GM19324 (cell line): ENCODE results near the gene VPREB3.

ENCODE experiments used
- ATAC-seq: cut with Tn5 transposase; IDR thresholded peaks from one replicate; pipeline ENCODE4 v1.9.1; 2021; ENCODE audit warnings: mild to moderate bottlenecking, moderate library complexity; ENCODE audit not compliant: unreplicated experiment, low FRiP score

The VPREB3 gene

DNA sequence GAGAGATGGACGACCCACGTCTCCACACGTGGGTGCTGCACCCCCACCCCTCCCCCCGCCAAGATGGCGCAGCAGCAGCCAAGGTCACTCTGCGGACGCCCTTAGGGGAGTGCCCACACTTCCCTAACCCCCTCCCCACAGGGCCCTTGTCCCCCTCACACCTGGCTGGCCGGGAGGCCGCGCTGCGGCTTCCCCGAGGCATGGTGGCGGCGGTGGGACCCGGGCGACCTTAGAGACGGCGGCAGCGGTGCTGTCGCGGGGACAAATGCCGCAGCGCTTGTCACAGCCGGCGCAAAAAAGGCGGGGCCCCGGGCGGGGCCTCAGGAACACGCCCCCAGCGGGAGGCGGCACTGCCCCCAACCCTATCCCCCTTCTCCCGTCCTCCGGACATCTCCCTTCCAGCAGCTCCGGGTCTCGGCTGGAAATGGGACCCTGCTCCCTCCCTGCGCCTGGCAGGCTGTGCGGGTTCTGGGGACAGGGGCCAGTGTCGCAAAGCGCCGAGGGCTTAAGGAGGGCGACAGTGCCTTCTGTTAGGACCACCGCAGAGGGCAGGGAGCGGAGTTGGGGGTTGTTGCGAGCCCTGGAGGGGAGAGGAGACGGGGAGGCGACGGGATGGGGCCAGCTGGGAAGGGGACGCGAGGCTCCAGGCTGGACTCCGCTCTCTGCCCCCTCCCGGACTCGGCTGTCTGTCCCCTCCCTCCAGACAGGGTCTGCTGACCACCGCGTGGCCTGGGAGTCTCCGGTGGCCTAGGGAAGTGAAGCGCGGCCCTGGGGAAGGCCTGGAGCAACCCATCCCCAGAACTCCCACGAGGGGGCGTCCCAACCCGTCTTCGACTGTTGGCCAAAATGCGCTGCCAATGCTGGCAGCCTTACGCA is 13.7 kb upstream of the VPREB3 start, which contains the start of gene CHCHD10:
Gene CHCHD10 (minus strand): TSS at position 300 of the 876 bp plus-strand sequence. CDS start 98 bp downstream, at position 202.
- no peak for ATAC-seq

DNA sequence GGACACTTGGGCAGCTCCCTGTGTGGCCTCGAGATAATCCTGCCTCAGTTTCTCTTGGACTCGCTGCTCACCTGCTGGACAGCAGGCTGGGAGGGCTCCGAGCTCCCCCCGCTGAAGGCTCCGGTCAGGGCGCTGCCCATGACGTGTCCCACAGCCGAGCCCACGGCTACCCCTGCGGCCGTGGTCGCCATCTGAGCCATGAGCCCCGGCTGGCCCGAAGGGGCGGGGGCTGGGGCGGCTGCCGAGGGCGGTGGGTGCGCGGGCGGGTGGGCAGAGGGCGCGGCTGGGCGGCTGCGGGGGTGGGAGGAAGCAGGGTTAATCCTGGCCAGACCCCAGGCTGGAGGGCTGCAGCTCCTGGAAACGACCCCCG is 13.1 kb upstream of the VPREB3 start:
- ATAC-seq, result no peak

DNA sequence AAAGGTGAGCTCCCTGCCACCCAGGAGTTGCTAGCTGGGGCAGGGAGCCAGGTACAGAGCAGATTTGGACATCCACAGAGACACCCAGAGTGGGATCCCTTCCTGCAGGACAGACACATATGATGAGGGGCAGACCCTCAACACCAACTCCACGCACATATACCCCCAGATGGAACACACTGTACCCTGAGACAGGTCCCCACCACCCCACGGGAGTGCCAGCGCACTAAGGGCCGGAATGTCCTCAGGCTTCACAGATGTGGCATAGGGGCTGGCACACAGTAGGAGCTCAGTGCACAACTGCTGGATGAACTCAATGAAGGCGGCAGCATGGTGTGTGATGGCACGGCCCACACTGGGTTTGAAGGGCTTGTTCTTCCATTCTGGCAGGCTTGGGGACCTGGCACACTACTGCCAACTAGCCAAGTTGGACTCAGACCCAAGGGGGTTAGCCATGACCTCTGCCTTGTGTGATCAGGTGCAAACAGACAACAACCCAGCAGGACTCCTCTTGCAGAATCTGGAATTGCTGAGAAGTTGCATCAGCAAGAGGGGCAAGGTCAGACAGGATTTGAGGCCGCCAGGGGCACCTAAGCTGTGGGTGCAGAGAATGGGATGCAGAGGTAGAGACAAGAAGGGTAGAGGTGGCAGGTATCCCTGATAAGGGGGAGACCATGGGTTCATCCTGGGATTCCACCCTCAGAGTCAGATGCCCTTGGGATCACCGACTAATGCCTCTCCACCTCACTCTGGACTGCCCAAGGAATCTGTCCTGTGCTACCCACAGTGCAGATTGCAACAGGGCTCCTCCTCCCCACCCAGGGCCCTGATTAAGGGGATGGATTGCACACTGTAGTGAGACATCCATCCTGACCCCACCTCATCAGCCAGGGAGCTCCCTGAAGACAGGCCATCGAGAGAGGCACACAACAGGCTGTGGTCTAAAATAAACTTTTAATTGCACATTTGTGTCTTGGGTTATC is 11.0 kb upstream of the VPREB3 start:
- no peak for ATAC-seq

DNA sequence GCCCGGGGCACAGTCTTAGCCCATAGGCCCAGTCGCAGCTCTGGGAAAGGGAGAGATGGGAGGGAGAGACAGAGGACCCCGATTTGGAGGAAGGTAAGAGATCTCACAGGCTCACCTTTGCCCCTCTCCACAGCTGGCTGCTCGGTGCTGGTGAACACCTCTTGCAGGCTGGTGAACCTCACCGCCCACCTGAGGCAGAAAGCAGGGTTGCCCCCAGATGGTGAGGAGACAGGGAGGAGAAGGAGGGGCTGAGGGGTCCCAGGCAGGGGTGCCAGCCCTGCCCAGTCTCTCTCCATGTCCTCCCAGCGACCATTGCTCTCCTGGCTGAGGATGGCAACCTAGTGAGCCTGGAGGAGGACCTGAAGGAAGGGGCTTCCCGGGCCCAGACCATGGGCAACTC is 9.7 kb upstream of the VPREB3 start:
- ATAC-seq, result no peak

DNA sequence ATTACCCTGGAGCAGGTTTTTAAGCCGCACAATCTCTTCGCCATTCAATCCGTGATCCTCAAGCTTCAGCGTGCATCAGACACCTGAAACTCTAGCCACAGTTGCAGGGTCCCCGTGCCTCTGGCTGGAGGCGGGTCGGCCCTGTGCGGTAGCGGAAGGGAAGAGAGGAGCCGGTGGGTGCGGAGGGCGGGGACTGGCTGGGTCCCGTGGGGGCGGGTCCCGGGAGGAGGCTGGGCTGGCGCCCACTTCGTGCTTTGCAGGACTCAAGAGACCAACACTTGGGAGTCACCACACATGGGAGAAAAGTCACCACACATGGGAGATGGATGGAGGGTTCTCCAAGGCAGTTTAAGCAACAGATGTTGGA is 9.3 kb upstream of the VPREB3 start:
- ATAC-seq, result no peak

DNA sequence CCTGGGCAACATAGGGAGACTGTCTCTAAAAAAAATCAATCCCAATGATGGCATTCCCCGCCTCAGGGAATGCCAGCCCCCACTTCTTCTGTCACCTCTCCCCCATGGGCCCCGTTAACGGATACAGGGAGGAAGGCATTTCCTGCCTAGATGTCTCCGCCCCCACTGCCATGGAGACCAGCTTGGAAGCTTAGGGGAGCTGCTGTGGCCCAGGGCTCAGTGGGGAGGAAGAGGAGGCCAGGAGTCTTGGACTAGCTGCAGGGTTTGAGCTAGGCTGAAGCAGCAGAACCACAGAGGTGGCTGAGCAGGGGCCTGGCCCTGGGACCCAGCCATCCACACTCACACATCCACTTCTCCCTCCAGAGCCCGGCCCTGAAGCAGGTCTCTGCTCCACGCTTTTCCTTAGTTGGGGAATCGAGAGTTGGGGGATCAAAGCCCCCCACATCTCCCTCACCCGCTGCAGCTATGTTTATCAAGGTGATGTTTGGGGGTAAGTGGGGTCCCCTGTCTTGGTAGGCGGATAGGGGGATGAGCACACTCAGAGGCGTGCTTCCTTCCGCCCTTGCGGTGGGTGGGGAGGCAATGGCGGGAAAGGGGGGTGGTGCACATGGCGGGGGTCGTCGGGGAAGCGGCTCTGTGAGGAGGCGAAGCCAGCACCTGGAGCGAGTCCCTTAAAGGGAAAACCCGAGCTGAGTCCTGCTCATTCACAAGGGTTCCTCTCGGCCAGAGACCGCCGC is 8.8 kb upstream of the VPREB3 start, which contains the start of gene C22orf15:
Gene C22orf15 (plus strand): TSS at position 149 of the 737 bp plus-strand sequence. CDS start 317 bp downstream, at position 466.
- ATAC-seq, result no peak

DNA sequence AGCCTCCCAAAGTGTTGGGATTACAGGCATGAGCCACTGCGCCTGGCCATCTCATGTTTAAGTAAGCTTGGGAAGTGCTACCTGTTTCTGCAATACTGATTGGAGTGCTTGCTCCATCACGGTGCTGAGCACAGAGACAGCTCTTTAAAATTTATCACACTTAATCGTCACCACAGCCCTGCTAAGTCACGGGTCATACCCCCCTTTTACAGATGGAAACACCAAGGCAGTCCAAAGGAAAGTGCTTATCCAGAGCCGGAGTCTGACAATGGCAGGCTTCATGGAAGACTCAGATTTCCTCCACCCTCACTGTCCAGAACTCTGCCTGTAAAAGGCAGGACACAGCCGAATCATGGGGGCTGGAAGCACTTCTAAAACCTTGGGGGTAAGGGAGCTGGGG is 5.8 kb upstream of the VPREB3 start:
- ATAC-seq, result no peak

DNA sequence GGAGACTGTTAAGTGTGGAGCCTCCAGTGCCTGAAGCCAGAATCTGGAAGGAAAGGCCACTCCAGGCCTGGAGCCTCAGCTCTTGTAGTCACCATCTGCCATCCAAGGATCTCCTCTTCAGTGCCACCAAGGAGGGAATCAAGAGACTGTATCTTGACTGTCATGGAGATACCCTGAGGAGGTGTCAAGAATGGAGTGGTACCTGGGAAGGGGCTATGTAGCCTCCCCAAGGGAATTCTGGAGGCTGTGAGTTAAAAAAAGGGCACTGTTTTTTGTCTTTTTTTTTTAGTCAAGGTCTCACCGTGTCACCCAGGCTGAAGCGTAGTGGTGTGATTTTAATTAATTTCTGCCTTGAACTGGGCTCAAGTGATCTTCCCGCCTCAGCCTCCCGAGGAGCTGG is 5.3 kb upstream of the VPREB3 start:
- no peak for ATAC-seq

DNA sequence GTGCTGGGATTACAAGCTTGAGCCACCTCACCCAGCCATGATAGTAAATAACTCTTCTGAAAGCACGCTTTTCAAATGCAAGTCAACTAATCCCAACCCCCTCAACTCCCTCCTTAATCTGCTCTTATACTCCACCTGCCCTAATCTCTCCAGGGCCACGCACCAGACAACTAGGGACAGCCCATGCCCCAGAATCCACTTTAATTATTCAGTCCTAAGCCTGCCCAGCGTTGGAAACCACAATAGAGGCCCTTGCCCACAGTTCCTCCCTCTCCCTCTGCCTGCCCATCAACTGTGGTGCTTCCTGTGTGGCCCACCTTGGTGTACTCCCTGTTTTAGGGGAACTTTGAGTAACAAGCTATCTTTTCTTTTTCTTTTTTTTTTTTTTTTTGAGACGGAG is 2.7 kb upstream of the VPREB3 start:
- ATAC-seq, result no peak

DNA sequence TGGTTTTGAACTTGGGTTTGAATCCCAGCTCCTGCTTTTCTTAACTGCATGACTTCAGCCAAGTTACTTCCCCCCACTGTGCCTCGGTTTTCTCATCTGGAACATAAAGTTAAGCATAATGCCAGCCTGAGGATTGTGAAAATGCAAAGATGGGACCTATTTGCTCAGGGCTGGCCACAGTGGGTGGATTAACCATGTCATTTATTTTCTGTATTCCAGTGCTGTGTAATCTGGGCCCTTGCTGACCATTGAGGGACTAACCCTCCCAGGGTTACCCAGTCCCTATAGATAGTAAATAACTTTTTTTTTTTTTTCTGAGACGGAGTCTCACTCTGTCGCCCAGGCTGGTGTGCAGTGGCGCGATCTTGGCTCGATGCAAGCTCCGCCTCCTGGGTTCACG is 1.5 kb upstream of the VPREB3 start:
- no peak for ATAC-seq

DNA sequence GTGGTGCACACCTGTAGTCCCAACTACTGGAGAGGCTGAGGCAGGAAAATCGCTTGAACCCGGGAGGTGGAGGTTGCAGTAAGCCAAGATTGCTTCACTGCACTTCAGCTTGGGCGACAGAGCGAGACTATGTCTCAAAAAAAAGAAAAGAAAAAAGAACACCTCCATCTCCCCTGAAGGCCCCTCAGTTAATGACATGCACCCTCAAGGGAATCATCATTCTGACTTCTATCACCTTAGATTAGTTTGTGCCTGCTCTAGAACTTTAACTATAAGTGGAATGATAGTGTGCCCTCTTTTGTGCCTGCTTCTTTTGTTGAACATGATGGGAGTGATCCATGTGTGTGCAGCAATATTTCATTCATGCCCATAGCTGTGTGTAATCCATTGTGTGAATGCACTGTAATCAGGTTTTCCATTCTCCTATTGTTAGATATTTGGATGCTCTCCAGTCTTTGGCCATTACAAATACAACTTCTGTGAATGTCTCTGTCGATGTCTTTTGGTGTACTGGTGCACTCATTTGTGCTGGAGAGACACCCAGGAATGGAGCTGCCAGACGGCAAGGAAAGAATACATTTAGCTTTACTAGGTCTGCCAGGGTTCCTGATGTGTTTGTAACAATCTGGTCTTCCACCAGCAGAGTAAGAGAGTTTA is 883 bp upstream of the VPREB3 start:
- ATAC-seq, result no peak

DNA sequence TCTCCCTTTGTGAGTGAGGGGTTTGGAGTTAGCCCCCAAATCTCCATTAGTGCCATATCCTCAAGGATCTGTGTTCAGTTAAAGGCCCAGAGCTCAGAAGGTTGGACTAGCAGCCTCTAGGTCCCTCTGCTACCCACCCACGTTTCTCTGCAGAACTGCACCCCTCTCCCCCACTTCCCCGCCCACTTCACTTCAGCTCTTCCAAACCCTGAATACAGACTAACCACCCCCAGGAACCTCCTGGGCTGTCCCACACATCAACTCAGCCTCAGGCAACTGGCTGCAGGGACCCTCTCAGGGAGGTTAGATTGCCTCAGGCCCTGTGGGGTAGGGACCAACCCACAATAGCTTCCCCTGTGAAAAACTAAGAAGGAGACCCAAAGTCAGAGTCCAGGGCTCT is 840 bp downstream of the VPREB3 start:
- no peak for ATAC-seq

DNA sequence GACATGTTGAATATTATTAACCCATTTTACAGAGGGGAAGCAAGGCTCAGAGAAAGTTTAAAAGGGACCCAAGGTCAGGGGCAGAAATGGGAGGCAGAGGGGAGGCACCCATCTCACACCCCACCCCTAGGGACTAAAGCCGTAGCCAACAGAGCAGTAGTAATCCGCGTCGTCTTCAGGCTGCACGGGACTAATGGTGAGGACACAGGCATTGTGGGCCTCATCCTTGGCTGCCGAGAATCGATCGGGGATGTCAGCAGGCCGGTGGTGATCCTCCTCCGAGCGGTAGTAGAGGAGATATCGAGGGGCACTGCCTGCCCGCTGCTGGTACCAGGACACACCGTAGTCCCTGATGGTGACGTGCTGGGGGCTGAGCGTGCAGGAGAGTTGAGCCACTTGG is 1.5 kb downstream of the VPREB3 start:
- no peak for ATAC-seq

DNA sequence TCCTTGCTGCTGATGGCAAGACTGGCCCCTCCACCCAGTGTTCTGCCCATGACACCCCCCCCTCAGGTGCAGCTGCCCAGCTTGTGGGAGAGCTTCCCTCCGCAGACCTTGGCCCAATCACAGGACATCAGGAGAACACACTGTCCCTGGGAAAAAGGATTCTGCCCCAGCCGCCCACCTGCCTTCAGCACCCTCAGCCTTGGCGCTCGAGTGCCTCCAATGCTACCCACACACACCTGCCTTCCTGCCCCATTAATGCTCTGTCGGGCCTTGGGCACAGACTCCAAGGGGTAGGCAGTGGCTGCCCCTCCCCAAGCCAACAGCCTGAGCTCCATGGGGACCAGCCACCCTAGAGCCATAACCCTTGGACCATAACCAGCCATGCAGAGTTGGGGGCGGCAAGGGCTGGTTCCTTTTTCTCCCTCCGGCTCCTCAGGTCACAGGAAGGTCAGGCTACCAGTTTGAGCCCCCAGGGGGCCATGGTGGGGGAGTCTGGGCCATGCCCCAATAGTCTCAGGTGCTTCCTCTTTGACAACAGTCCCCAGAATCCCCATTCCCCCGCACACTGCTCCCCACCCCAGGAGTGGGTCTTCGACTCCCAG is 2.0 kb downstream of the VPREB3 start:
- ATAC-seq, result no peak

DNA sequence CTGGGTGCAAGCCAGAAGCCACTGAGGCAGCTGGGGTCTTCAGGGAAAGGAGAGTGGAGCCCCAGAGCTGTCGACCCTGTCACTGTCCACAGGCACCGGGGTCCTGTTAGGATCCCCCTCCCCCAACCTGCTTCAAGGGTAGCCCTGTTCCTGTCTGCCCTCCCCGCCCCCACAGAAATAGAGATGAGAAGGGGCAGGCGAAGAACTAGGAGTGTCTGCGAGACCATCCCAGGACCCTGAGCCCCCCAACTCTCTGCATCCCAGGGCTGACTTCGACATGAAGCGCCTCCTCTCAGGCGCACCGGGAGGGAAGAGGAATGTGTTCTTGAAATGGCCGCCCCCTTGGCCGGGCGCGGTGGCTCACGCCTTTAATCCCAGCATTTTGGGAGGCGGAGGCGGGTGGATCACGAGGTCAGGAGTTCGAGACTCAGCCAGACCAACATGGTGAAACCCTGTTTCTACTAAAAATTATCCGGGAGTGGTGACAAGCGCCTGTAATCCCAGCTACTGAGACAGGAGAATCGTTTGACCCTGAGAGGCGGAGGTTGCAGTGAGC is 2.7 kb downstream of the VPREB3 start:
- peak; percentile 6 for ATAC-seq

DNA sequence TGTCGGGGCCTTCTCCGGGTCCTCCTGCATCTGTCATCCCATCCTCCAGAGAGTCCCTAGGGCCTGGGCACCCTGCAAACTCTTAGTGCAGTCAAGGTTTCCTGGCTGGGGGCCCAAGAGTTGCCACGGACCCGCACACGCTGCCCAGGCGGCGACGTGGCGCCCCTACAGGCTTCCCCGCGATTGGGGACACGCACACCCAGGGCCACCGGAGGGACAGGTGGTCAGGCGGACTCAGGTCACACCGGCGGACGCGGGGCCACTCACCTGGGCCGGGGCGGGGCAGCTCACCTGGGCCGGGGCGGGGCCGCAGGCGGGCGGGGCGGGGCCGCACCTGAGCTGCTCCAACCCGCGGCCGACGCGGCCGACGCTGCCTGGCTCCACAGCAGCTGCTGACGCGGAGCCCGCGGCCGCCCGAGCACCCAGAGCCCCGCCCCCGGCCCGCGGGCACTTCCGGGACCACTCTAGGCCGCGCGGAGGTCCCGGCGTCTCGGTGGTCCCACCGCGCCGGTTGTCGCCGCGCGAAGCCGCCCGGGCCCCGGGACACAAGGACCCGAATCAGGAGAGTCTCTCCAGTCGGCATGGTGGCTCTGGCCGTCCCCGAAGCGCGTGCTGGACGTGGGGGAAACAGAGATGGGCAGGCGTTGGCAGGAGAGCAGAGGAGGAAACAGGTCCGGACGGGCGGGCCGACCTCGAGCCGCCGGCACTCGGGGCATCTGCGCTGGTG is 3.3 kb downstream of the VPREB3 start, which contains the start of gene ZNF70:
Gene ZNF70 (minus strand): TSS at position 399 of the 727 bp plus-strand sequence. CDS start 5,972 bp downstream, outside the sequence.
- peak; percentile 80 for ATAC-seq

DNA sequence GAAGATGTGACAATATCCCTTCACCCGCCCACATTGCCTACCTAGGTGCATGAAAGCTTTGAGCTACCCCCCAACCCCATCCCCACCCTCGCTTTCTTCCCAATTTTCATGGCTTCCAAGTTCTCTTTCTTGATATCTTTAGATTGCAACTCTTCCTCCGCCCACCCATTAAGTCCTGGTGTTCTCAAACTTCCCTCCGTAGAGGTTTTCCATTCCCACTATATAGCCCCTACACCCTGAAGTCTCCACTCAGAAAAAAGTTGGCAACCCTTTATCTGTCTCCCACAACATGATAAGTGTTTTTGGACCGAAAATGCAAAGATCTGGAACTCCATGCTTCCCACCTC is 3.9 kb downstream of the VPREB3 start:
- no peak for ATAC-seq

DNA sequence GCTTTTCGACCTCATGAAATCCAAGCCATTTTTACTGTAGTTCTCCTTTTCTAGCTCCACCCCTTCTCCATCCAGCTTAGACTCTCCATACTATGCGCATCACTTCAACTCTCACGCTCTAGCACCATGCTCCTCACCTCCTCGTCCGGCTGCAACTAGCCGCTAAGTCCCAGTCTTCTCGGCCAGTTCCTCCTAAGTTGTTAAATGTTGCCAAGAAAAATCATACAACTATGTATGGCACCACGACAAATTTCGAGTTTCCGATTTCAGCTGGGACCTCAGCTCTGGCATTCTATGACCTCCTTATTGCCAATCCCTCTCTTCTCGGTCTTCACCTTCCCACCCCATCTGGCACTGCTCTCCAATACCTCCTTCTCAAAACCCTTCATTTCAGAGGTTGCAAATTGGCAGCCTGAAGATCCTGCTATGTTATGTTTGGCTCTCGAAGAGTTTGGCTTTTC is 4.4 kb downstream of the VPREB3 start:
- ATAC-seq, result no peak

DNA sequence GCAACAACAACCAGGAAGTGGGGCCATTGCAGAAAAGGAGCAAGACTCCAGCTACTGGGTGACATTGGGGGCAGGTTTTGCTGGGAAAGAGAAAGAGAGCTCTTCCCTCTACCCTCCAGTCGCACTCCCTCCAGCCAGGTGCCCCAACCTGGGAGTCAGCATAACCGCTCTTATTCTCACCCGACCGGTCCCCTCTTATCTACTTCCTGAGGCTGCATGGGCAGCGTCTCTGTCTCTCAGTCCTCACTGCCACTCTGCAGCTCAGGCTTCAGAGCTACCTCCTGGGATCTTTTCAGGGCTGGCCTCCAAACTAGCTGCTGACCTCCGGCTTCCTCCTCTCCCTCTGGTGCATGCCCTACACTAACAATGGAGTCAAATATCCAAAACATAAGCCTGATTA is 8.4 kb downstream of the VPREB3 start:
- ATAC-seq, result no peak
